GM18520 (cell line): ENCODE measurements around the gene CLEC16A.
"Not testable (repeated sequence)": the region's sequence is repeated elsewhere in the genome, so short reads cannot be mapped to it uniquely, and the experiment has no call there.

Experiments
- ATAC-seq: cut with Tn5 transposase; IDR thresholded peaks from one replicate; pipeline ENCODE4 v1.9.1; 2021; ENCODE audit not compliant: unreplicated experiment

Gene CLEC16A

GRCh38 chr16:11205754-11206581, 261.6 kb downstream of the CLEC16A start:
- no peak for ATAC-seq

- no peak for ATAC-seq
Measured at GRCh38 chr16:11207646-11208045, 263.3 kb downstream of the CLEC16A start.

DNA sequence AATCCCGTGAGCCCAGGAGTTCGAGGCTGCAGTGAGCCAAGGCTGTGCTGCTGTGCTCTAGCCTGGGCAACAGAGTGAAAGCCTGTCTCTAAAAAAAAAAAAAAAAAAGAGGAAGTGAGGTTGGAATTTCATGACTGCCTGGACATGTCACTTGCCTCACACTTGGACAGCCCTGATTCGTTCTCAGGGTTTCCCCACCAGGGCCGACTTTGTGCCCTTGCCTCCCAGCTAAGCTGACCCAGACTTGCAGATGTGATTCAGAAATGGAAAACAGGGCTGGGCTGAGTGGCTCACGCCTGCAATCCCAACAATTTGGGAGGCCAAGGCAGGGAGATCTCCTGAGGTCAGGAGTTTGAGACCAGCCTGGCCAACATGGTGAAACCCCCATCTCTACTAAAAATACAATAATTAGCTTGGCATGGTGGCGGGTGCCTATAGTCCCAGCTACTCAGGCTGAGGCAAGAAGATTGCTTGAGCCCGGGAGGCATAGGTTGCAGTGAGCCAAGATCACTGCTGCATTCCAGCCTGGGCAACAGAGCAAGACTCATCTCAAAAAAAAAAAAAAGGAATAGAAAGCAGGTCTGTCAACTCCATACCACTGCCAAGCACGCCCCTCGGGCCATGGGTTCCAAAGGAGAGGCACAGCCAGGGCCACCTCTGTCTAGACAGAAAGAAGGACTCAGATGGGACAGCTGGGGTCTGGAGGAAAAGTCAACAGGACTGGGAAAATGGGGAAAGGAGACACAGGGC, 264.7 kb downstream of the CLEC16A start:
- no peak for ATAC-seq

- ATAC-seq: no peak
Measured at GRCh38 chr16:11210260-11210659, 265.9 kb downstream of the CLEC16A start.

DNA sequence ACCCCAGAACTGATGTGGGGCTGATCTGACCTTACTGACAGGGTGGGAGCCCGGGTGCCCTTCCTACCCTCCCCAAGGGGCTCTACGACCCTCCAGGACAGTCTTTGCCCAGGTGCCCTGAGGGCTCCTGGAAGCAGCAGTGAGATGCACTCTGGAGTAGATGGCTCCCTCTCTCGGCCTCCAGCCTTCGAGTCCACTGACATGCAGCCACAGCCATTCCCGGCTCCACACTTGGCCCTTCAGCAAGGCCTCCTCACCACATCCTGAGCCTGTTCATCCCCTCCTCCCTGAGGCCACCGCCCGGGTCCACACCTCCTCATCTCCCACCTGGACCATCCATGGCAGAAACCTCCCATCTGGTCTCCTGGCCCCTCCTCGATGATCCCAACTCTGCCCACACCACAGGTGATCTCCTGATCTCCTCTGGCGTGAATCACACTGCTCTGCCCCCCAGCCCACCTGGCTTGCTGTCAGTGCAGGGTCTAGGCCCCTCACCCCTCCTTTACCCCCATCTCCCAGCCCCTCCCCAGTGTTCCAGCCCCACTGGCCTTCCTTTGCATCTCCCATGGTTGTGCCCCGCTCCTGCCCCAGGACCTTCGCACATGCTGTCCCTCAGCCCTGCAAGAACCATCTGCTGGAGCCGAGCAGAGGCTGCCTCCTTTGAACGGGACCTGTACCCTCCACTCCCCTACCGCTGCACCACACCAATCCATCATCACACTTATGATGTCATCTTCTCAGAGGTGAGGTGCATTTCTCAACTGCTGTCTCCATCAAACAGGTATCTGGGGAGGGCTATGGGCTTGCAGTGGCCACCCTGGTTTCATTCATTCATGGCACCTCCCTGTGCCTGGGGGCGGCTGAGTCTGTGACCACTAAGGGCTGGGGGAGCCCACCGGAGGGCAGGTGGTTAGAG, 267.0 kb downstream of the CLEC16A start:
- ATAC-seq: no peak

GRCh38 chr16:11211977-11212797, 267.8 kb downstream of the CLEC16A start:
- no peak for ATAC-seq

DNA sequence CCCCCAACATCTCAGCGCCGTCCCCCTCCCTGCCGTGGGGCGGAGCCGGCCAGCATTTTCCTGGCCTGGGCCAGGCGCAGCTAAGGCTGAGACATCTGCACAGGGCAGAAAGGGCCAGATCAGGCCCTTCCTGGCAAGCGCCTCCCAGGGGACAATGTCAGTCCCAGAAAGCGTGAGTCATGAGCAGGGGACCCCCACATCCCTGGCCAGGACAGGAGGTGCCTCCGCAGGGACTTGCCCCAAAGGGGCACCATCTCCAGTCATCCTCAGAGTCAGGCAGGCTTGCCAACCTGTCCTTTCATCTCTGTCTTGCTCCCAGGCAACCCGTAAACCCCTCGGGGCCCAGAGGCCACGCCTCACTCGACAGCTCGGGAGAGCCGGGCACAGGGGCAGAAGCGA, 268.4 kb downstream of the CLEC16A start:
- peak; percentile 45 for ATAC-seq

- no peak for ATAC-seq
Measured at GRCh38 chr16:11213373-11213772, 269.0 kb downstream of the CLEC16A start.

- no peak for ATAC-seq
Measured at GRCh38 chr16:11213799-11214198, 269.4 kb downstream of the CLEC16A start.

DNA sequence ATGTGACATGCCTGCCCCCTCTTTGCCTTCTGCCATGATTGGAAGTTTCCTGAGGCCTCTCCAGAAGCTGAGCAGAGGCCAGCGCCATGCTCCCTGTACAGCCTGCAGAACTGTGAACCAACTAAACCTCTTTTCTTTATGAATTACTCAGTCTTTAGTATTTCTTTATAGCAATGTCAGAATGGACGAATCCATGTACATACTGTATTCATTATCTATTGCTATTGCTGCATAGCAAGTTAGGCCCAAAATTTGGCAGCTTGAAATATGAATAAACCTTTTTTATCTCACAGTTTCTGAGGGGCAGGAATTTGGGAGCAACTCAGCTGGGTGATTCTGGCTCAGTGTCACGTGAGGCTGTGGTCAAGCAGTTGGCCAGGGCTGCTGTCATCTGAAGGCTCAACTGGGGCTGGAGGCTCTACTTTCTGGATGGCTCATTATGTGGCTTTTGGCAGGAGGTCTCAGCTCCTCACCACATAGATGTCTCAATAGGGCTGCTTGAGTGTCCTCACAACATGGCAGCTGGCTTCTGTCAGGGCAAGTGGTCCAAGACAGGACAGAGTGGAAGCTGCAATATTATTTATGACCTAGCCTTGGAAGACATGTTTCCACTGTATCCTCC, 271.7 kb downstream of the CLEC16A start:
- ATAC-seq: no peak

DNA sequence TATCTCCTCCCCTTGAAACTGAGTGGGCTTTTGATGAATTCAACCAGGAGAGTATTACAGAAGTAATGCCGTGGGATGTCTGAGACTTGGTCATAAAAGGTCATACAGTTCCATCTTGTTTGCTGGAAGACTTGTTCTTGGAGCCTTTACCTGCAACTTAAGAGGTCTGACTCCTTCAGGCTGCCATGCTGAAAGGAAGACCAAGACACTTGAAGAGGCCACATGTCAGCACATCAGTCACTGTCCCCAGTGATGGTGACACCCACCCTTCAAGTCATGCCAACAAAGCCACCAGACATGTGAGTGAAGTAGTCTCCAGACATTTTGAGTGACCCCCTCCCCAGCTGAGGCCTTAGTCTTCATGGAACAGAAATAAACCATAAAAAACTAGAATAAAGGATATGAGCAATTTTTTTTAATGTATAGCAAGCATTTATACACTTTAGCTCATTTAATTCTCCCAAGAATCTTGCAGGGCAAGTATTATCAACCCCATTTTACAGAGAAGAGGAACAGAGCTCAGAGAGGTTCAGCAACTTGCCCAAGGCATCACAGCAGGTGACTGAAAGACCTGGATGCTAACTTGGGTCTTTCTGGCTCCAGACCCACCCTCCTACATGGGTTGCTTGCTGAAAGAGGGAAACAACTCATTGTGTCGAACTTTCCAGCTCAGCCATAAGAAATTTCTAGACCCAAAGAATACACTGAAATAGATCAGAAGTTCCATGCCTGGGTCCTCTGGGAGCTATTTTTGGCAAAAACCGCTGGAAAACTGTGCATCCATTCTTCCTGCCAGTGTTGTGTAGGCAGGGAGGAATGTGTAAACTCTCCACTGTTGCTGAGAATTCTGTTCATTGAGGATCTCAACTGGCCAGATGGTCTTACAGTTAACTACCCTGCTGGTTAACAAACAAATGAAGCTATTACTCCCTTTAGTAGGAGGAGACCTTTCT, 273.6 kb downstream of the CLEC16A start:
- no peak for ATAC-seq

DNA sequence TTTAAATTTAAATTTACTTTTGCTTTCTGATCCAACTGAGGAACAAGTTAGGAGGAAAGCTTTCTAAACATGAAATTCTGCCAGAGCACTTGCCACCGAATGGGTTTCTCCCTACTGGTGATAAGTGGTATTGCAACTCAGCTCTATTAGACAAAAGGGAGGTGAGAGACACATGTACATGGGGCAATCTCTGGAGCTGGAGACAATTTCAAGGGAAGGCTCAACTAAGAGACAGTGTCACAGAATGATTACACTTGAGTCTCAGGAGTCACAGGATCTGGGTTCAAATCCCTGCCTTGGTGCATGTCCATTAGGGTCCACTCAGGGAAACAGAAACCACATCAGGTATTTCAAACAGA, 274.2 kb downstream of the CLEC16A start:
- no peak for ATAC-seq

- ATAC-seq: no peak
Measured at GRCh38 chr16:11219178-11219577, 274.8 kb downstream of the CLEC16A start.

DNA sequence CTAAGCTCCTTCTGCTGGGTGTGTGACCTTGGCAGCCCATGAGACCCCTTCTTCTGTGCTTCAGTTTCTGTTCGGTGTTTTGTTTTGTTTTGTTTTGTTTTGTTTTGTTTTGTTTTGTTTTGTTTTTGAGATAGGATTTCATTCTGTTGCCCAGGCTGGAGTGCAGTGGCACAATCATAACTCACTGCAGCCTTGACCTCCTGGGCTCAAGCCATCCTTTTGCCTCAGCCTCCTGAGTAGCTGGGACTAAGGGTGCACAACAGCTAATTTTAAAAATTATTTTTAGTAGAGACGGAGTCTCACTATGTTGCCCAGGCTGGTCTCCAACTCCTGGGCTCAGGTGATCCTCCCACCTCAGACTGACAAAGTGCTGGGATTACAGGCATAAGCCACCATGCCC, 276.1 kb downstream of the CLEC16A start:
- not testable (repeated sequence) for ATAC-seq

DNA sequence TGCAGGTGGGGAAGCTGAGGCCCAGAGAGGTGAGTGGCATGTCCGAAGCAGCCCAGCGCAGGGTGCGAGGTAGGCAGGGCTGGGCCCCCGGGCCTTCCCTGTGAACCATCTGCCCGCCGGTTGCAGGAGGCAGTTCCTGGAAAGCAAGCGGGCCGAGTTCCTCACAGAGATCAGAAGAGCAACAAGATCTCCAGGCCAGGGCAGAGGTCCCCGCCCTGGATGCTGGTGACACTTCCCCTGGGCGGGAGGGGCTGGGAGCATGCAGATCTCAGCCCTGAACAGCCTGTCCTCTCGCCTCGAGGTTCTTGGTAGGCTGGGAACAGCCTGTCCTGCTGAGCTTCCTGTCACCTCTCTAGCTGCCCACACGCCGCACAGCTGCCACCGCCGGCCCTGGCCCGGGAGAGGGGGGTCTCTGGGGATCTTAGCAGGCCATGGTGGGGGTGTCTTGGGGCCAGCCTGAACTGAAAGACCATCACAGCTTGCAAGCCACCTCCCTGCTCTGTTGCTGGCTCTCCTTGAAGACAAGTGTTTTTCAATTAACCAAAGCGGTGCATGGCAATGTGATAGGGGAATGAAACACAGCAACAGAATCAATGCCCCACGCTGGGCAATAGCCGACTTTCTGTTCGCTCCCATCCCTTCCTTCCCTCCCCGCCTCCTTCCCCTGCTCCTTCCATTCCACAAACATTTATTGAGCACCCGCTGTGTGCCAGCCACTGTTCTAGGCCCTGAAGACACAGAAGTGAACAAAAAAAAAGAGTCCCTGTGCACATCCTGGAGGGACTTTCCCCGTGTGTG, 279.9 kb downstream of the CLEC16A start:
- ATAC-seq: peak; percentile 40

DNA sequence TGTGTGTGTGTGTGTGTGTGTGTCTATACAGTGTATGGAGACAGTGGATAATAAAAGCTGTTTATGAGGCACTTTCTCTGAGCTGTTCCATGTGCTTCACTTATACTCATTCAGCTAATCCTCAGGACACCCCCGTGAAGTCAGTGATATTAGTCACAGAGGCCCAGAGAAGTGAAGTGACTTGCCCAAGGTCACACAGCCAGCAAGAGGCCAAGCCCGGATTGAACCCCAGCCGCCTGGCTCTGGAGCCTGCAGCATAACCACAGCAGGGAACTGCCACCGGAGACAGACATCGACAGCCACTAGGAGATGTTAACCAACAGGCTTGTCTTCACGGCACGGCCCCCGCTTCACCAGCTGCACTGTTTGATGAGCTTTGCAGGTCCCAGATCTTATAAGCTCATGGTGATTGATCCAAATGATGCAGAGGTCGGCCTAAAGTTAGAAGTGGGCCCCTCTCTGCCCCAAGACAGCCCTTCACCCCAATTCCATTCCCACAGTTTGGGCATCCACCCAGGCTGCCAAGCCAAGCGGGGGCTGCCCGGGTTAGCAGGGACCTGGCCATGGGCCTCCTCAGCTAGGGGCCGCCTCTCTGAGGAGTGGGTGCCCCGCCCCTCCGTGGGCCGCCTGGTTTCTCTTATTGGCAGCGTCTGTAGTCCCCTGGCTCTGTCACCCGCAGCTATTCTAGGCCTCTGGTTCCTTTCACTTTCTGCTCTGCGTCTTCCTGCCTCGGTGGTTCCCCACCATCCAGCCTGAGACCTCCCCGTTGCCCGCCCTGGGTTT, 280.7 kb downstream of the CLEC16A start:
- ATAC-seq: peak; percentile 70
